Measurements from ENCODE around the gene CTIF.

The CTIF gene

DNA sequence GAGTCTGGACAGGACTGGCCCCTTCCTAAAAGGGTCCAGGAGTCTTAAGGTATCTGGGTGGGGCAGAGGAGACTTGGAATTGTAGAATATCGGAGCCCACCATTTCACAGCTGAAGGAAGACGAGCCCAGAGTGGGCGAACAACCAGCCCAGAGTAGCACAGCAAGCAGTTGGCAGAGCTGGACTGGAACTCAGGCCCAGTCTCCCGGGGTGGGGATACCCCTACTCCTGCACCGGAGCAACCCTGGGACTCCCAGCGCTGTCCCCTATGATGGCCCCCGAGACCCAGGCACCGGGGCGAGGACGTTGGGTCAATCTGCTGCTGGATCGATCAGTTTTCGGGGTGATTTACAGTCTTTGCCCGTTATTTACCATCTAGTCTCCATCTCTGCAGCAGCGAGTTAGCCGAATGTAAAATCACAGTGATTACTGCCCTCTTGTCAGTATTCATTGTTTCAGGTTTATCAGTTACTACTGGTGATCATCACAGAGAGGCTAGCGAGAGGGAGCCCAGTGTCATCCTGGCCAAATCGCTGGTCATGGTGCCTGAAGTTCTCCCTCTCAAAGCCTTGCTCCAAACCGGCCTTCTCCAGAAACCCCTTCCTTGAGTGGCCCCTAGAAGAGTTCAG is 336.6 kb downstream of the CTIF start:
- Histone ChIP-seq H3K27ac (ENCODE audit: low read length) (no peak overlapping the region), H4K20me1 (ENCODE audit: insufficient read depth, low read length) (no peaks in the 10 kb centered on the region), H3K27me3 (ENCODE audit: low read depth, low read length) (peaks cover 32% of the 10 kb centered on the region), H2AFZ (ENCODE audit: low read depth, low read length) (no peak overlapping the region), H3K9ac (ENCODE audit: low read length) (no peak overlapping the region), H3K9me3 (ENCODE audit: insufficient read depth, low read length) (no peaks in the 10 kb centered on the region), H3K79me2 (ENCODE audit: low read length) (no peaks in the 10 kb centered on the region), H3K4me3 (ENCODE audit: low read length) (no peak overlapping the region), H3K4me1 (ENCODE audit: low read length) (peaks cover 11% of the 10 kb centered on the region; the same call in 1 of the 2 replicates), H3K4me2 (ENCODE audit: low read length) (no peak overlapping the region), H3K36me3 (replicated peaks; ENCODE audit: low read depth, low read length) (no peaks in the 10 kb centered on the region)
- TF ChIP-seq EZH2phosphoT487 (IDR thresholded peaks at IDR 0.05; ENCODE audit: low read depth) = no peak
- TF ChIP-seq, protein P1, sequence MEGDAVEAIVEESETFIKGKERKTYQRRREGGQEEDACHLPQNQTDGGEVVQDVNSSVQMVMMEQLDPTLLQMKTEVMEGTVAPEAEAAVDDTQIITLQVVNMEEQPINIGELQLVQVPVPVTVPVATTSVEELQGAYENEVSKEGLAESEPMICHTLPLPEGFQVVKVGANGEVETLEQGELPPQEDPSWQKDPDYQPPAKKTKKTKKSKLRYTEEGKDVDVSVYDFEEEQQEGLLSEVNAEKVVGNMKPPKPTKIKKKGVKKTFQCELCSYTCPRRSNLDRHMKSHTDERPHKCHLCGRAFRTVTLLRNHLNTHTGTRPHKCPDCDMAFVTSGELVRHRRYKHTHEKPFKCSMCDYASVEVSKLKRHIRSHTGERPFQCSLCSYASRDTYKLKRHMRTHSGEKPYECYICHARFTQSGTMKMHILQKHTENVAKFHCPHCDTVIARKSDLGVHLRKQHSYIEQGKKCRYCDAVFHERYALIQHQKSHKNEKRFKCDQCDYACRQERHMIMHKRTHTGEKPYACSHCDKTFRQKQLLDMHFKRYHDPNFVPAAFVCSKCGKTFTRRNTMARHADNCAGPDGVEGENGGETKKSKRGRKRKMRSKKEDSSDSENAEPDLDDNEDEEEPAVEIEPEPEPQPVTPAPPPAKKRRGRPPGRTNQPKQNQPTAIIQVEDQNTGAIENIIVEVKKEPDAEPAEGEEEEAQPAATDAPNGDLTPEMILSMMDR (IDR thresholded peaks at IDR 0.05; ENCODE audit: low read depth, low read length) = no peak

DNA sequence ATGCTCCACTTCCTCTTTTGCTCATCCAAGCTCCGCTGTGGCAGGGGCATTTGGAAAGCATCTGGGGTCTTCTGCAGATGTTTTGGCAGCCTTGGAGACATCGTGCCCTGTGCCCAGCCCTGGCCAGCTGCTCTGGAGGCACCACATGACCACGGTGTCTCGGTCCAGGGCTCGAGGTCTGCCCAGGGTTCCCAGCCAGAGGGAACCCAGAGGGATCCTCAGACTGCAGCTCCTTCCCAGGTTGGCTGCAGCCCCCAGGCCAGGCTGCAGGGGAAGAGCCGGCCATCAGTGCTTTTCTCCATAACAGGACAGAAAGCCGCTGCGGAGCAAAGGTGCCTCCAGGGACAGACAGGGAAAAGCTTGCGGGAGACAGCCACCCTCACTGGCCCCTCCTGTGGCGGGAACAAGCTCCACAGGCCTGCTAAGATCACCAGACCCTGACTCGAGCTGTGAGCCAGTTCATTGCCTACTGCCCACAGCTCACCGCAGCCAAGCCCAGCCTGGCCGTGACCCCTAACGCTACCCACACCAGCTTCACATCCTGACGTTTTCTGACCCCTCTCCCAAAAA is 337.2 kb downstream of the CTIF start:
- no peak overlapping the region for H3K4me2 ChIP-seq (ENCODE audit: low read length)
- H2AFZ ChIP-seq (ENCODE audit: low read depth, low read length) = no peak overlapping the region
- no peak overlapping the region for H3K4me3 ChIP-seq (ENCODE audit: low read length)
- no peak for TF ChIP-seq EZH2phosphoT487 (IDR thresholded peaks at IDR 0.05; ENCODE audit: low read depth)
- TF ChIP-seq, protein P1 (IDR thresholded peaks at IDR 0.05; ENCODE audit: low read depth, low read length) = no peak
- H4K20me1 ChIP-seq (ENCODE audit: insufficient read depth, low read length) = no peaks in the 10 kb centered on the region
- H3K9me3 ChIP-seq (ENCODE audit: insufficient read depth, low read length) = no peaks in the 10 kb centered on the region
- H3K9ac ChIP-seq (ENCODE audit: low read length) = no peak overlapping the region
- no peak overlapping the region for H3K27ac ChIP-seq (ENCODE audit: low read length)
- peaks cover 11% of the 10 kb centered on the region; the same call in 1 of the 2 replicates for H3K4me1 ChIP-seq (ENCODE audit: low read length)
- no peaks in the 10 kb centered on the region for H3K79me2 ChIP-seq (ENCODE audit: low read length)
- H3K27me3 ChIP-seq (ENCODE audit: low read depth, low read length) = peaks cover 38% of the 10 kb centered on the region
- no peaks in the 10 kb centered on the region for H3K36me3 ChIP-seq (replicated peaks; ENCODE audit: low read depth, low read length)

DNA sequence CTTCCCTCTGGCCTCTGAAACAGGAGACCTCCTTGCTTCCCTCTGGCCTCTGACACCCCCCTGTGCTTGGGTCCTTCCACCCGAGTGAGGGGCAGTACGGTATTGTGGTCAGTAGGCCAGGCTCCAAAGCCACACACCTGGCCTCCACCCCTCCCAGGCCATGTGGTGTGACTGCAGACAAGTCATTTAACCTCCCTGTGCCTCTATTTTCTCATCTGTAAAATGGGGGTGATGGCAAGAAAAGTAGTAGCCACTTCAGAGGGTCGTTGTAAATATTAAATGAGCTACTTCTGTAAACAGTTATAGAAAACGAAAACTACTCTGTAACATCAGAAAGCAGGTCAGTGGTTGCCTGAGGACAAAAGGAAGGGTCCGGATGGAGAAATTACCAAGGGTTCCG is 337.8 kb downstream of the CTIF start:
- H3K27ac ChIP-seq (ENCODE audit: low read length) = no peak overlapping the region
- H3K4me1 ChIP-seq (ENCODE audit: low read length) = peaks cover 11% of the 10 kb centered on the region; the same call in 1 of the 2 replicates
- H3K27me3 ChIP-seq (ENCODE audit: low read depth, low read length) = peaks cover 38% of the 10 kb centered on the region
- H3K4me2 ChIP-seq (ENCODE audit: low read length) = no peak overlapping the region
- no peaks in the 10 kb centered on the region for H3K36me3 ChIP-seq (replicated peaks; ENCODE audit: low read depth, low read length)
- H3K9me3 ChIP-seq (ENCODE audit: insufficient read depth, low read length) = no peaks in the 10 kb centered on the region
- no peaks in the 10 kb centered on the region for H4K20me1 ChIP-seq (ENCODE audit: insufficient read depth, low read length)
- no peak overlapping the region for H3K9ac ChIP-seq (ENCODE audit: low read length)
- TF ChIP-seq, protein P1 (IDR thresholded peaks at IDR 0.05; ENCODE audit: low read depth, low read length) = no peak
- no peak for TF ChIP-seq EZH2phosphoT487 (IDR thresholded peaks at IDR 0.05; ENCODE audit: low read depth)
- no peak overlapping the region for H3K4me3 ChIP-seq (ENCODE audit: low read length)
- H2AFZ ChIP-seq (ENCODE audit: low read depth, low read length) = no peak overlapping the region
- H3K79me2 ChIP-seq (ENCODE audit: low read length) = no peaks in the 10 kb centered on the region

DNA sequence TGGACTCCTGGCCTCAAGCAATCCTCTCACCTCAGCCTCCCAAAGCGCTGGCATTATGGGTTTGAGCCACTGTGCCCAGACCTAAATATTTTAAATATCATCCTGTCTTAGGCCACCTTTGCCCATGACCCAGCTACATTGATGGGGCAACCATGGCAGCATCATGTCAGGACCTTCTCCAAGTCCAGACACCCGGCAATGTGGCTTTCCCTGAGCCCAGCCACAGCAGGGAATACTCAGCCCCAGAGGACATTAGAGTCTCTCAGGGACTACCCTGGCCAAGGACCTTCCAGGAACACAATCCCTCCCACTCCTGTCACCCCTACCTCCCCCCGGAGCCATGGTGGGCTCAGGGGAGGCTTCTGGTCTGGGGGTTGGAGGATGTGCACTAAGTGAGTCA is 339.1 kb downstream of the CTIF start:
- H3K27me3 ChIP-seq (ENCODE audit: low read depth, low read length) = peaks cover 38% of the 10 kb centered on the region
- H3K9me3 ChIP-seq (ENCODE audit: insufficient read depth, low read length) = no peaks in the 10 kb centered on the region
- H4K20me1 ChIP-seq (ENCODE audit: insufficient read depth, low read length) = no peaks in the 10 kb centered on the region
- H2AFZ ChIP-seq (ENCODE audit: low read depth, low read length) = no peak overlapping the region
- H3K4me2 ChIP-seq (ENCODE audit: low read length) = no peak overlapping the region
- H3K4me3 ChIP-seq (ENCODE audit: low read length) = no peak overlapping the region
- H3K4me1 ChIP-seq (ENCODE audit: low read length) = peaks cover 11% of the 10 kb centered on the region; the same call in 1 of the 2 replicates
- TF ChIP-seq, protein P1 (IDR thresholded peaks at IDR 0.05; ENCODE audit: low read depth, low read length) = no peak
- no peak for TF ChIP-seq EZH2phosphoT487 (IDR thresholded peaks at IDR 0.05; ENCODE audit: low read depth)
- no peaks in the 10 kb centered on the region for H3K36me3 ChIP-seq (replicated peaks; ENCODE audit: low read depth, low read length)
- no peak overlapping the region for H3K9ac ChIP-seq (ENCODE audit: low read length)
- H3K79me2 ChIP-seq (ENCODE audit: low read length) = no peaks in the 10 kb centered on the region
- no peak overlapping the region for H3K27ac ChIP-seq (ENCODE audit: low read length)
